GM19455 (cell line): ENCODE measurements around the gene GOLGA1.
"Not testable (repeated sequence)": the region's sequence is repeated elsewhere in the genome, so short reads cannot be mapped to it uniquely, and the experiment has no call there.

Source experiments
- ATAC-seq: cut with Tn5 transposase; IDR thresholded peaks from one replicate; pipeline ENCODE4 v1.9.1; 2021; ENCODE audit not compliant: unreplicated experiment

Gene GOLGA1

GRCh38 chr9:124860582-124861341 is 80.1 kb downstream of the GOLGA1 start:
- no peak for ATAC-seq

DNA sequence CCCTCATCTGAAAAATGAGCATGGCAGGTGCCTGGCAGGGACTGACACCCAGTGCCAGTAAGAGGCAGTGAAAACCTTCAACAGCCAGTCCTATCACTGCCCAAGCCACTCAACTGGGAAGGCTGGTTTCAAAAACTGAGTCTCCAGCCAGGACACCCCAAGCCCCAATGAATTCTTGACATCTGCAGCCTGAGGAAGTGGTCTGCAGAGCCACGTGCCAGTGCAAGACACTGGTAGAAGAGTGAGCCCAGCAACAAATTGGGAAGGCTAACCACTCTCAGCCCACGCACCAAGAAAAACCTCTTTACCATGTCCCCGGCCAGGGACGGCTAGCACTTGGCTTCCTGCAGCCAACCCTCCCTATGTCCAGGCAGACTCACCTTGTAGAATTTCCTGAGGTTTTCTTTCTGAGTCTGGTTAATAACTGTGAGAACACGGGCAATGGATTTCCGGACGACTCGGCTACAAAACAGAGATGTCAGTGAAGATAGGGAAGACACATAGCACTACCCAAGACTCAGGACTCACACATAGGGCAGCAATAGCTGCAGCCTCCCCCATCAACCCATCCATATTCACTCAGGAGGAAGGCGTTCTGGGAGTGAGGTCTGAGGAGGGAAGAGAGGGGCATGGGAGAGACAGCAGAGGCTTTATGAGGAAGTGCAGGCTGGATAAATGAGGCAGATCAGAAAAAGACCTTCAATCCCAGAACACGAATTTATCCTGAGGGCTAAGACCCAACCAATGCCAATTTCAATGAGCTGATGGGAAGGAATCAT is 80.9 kb downstream of the GOLGA1 start:
- ATAC-seq, result no peak

DNA sequence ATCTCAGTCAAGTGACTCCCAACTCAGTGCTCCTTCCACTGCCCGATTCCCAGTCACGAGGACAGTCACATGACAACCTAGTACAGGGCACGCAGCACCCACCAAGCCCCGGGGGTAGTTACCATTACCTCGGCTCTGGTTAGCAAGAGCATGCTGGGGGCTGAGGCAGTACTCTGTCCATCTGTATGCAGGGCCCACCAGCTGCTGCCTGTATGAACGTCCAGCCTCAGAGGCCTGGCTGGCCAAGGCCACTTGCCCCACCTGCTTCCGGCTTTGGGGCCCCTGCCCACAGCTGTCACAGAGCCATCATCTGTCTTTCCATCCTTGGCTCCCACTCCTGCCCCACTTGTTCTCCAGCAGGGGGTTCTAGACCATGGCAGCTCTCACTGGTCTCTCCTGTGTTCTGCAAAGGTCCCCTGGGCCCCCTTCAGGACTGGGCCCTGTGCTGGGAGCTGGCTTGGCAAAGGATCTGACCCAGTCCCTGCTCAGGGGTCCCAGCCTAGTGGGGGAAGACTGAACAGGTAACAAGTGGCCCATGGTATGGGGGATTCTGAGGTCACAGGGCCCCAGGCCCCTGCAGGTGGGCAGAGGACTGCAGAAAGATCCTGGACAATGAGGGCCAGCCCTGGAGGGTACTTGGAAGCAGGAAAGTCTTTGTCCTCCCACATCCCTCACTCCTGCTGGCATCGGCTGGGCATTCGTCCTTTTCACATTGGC is 82.4 kb downstream of the GOLGA1 start:
- no peak for ATAC-seq

DNA sequence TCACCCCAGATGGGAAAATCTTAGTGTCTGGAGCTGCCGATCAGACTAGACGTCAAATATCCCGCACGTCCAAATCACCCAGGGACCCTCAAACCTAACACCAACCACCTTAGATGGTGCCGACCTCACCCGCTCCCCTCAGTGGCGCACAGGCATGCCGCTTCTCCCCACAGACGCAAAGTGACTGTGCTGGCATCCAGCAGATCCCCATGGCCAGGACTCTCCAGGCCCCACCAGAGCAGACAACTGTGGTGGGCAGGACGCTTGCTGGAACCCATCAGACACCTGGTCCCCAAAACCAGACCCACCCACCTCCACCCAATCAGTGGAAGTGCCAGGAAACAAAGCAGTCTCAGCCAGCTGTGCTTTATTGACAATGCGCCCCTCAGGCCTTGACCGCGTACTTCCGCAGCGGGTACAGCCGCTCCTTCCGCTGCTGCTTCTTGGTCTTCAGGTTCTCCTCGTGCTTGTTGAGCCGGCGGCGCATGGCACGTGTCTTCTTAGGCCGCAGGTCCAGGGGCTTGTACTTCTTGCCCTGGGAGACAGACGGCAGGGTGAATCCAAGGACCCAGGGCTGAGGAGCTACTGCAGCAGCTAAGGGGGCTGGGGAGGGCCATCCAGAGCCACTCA is 83.2 kb downstream of the GOLGA1 start:
- ATAC-seq, result no peak

- ATAC-seq, result no peak
These were observed 84.7 kb downstream of the GOLGA1 start for GRCh38 chr9:124855944-124856765.

GRCh38 chr9:124855566-124855943 is 85.3 kb downstream of the GOLGA1 start:
- no peak for ATAC-seq

- ATAC-seq, result no peak
These were observed 86.1 kb downstream of the GOLGA1 start for GRCh38 chr9:124854822-124855221.

GRCh38 chr9:124854161-124854560 is 86.7 kb downstream of the GOLGA1 start:
- ATAC-seq, result no peak

- no peak for ATAC-seq
These were observed 87.2 kb downstream of the GOLGA1 start for GRCh38 chr9:124853605-124854143.

DNA sequence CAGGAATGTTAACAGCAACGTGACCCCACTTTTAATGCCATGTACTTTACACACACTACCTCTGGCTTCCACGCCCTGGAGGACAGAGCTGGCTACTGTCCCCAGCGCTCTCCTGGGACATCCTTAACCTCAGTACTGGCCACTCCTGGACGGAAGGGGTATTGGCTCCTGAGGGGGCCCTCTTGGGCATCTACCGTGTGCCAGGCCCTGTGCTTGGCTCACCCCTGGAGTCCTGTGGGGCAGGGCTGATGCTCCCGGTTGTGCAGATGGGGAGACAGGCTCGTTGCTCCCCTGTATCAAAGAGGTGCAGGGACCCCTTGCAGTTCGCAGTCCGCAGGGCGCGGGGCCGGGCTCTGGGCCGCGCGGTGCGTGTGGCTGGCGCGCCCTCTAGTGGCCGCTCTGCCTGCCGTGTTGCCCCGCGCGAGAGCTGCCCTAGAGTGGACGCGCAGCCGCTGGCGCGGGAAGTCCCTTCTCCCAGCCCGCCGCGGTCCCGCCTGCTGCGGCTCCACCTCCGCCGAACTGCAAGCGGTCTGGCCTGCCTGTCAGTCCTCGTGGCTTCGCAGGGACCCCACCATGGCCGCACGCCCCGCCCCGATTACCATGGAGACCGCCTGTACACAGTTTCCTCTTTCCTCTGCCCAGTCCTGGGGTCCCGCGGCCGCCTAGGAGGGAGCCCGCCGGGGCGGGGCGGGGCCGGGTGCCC is 87.9 kb downstream of the GOLGA1 start, which contains the start of gene WDR38:
Gene WDR38 (plus strand): TSS at position 632 of the 703 bp plus-strand sequence. CDS start 72 bp downstream, outside the sequence.
- ATAC-seq, result peak; percentile 68

DNA sequence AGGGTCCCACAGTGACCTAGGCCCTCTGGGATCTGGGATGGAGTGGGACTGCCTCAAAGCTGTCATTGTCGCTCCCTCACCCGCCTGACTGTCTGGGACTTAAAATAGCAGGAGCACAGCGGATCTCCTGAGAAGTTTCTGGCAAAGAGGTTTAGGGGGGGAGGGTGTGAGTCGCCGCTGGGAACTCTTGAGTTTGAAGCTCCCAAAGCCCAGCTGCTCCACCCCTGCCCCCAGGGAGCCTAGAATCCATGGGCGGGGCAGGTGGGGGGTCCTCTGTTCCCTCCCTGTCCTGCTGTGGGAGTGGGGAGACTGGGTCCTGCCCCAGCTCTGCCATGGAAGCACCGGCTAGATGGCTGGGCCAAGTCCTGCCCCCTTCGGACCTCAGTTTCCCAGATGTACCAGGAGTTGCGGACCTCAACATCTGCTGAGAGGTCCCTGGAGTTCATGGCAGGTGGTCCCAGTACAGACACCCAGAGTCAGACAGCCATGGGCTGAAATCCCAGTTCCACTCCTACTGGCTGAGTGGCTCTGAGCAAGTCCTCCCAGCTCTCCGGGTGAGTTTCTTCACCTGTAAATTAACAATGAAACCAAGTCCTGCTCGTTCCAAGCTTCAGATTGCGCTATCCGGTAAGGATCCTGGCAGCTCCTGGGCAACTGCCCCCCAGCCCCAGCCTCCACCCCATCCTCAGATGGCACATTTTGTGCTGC is 88.6 kb downstream of the GOLGA1 start:
- ATAC-seq, result no peak

DNA sequence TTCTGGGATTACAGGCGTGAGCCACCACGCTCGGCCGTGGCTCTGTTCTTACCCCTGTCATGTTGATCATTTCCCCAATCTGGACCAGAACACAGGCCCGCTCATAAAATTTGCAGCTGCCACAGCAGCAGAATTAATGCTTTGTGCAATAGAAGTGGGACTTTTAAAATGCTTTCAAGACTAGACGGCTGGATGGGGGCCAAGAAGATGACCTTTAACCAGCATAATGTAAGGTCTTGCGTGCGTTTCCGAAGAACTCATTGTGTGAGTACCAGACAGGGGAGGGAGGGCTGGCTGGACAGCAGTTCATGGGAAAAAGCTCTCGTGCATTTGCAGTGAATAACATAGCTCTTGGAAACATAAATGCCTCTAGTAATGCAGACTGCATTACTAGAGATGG is 91.1 kb downstream of the GOLGA1 start:
- no peak for ATAC-seq

- no peak for ATAC-seq
These were observed 93.9 kb downstream of the GOLGA1 start for GRCh38 chr9:124846969-124847368.

- ATAC-seq, result not testable (repeated sequence)
These were observed 94.4 kb downstream of the GOLGA1 start for GRCh38 chr9:124846467-124846866.

DNA sequence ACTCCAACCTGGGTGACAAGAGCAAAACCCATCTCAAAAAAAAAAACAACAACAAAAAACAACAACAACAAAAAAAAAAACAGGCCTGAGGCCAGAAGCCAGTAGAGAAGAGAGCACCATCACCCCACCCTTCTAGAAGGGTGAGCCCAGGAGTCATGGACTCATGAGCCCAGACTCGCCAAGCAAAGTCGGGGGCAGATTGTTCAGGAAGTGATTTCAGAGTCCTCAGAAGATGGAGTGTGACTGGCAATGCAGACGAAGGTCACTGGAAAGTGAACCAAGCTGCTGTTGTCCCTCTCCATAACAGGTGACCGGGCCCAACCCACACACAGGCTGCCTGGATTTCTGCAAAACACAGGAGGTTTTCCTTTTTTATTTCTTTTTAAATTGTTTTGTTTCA is 96.6 kb downstream of the GOLGA1 start:
- ATAC-seq, result no peak

- ATAC-seq, result no peak
These were observed 97.3 kb downstream of the GOLGA1 start for GRCh38 chr9:124843456-124844034.

GRCh38 chr9:124841075-124841821 is 99.6 kb downstream of the GOLGA1 start:
- no peak for ATAC-seq
